ENCODE data around the gene DBP. TPM values are rescaled to one million over a fixed set of nuclear protein-coding genes. Genes with fewer than 3 reads are reported as not detected.
A peak's percentile ranks its signal among the peaks of the same experiment; 100 is the strongest.

Gene DBP
- total and polyA plus RNA-seq, 10 of the 15 experiments (the other 5 are each of a cell fraction or from before 2014, with no cell fraction given): 2.0 to 10.6 (median 6.9) TPM

GRCh38 chr19:48596237-48596636 lies 40.9 kb downstream of the DBP start:
- FAIRE-seq (no peak), DNase-seq (ENCODE audit: low read depth, low spot score) (no peak), ATAC-seq (no peak)
- Histone ChIP-seq H2AFZ (ENCODE audit: control insufficient read depth, low read depth, low read length) (no peak overlapping the region), H4K20me1 (ENCODE audit: control insufficient read depth, insufficient read depth) (no peaks in the 10 kb centered on the region), H3K36me3 (ENCODE audit: control insufficient read depth in 2 of 2, insufficient read depth in 2 of 2, low read length in 1 of 2) (no peaks in the 10 kb centered on the region), H3K27me3 (replicated peaks in 1 of 2; ENCODE audit: control insufficient read depth in 2 of 2, insufficient read depth in 2 of 2, low read length in 1 of 2) (peaks cover 0 to 2% of the 10 kb centered on the region in 2 experiments; a peak in 1 of 4 replicates), H3K79me2 (ENCODE audit: control insufficient read depth, insufficient read depth, low read length) (no peaks in the 10 kb centered on the region; the same call in 1 of the 2 replicates), H3K4me1 (ENCODE audit: control insufficient read depth, insufficient read depth, low read length) (peaks cover 6% of the 10 kb centered on the region; the same call in 1 of the 2 replicates), H3K9me3 (replicated peaks; ENCODE audit: control insufficient read depth, insufficient read depth, low read length) (no peaks in the 10 kb centered on the region), H3K4me2 (ENCODE audit: control insufficient read depth, insufficient read depth) (peak overlapping the region; percentile 69), H3K27ac (ENCODE audit: control insufficient read depth, insufficient read depth) (no peak overlapping the region), H3K4me3 (no peak overlapping the region), H3K9ac (ENCODE audit: control insufficient read depth, insufficient read depth, low read length) (no peak overlapping the region)
- TF ChIP-seq NR2F1 (conservative IDR thresholded peaks at IDR 0.05): peak; percentile 92
- no peak for TF ChIP-seq IRF5 (IDR thresholded peaks at IDR 0.05; ENCODE audit: borderline replicate concordance)
- TF ChIP-seq IKZF1 (conservative IDR thresholded peaks at IDR 0.05): no peak
- TF ChIP-seq NR2C1 (IDR thresholded peaks at IDR 0.05): peak; percentile 88
- BruUV-seq (replicated peaks): no TSS peak
- ChIA-PET SMC1A (ENCODE audit: uncharacterized antibody, unreplicated experiment) (interaction anchor here (2.0 kb wide), 1 partner anchor 13 kb away, joined by 6 read pairs; no protein-coding TSS in a partner anchor), CTCF (interaction anchor here (1.2 kb wide), 1 partner anchor 12 kb away, joined by 6 read pairs; no protein-coding TSS in a partner anchor), RAD21 (ENCODE audit: unreplicated experiment) (no interaction called here), POLR2A (interaction anchor here (0.6 kb wide), 1 partner anchor 15 kb away, joined by 3 read pairs; no protein-coding TSS in a partner anchor)
- 84% methylated on average over 3 of the region's 4 CpGs for WGBS (ENCODE audit: insufficient coverage, insufficient replicate concordance, low lambda C conversion rate, missing lambda C conversion rate)
- in situ Hi-C loops (cut with MboI) (no loop called here), intact Hi-C loops (cut with micrococcal nuclease; ENCODE audit: unreplicated experiment) (no loop called here)

GRCh38 chr19:48595833-48596232 lies 41.3 kb downstream of the DBP start:
- WGBS (ENCODE audit: insufficient coverage, insufficient replicate concordance, low lambda C conversion rate, missing lambda C conversion rate): 53% methylated on average over 6 of the region's 6 CpGs
- no peak overlapping the region for H3K4me3 ChIP-seq
- H3K4me1 ChIP-seq (ENCODE audit: control insufficient read depth, insufficient read depth, low read length): peaks cover 6% of the 10 kb centered on the region; the same call in 1 of the 2 replicates
- no peaks in the 10 kb centered on the region for H4K20me1 ChIP-seq (ENCODE audit: control insufficient read depth, insufficient read depth)
- intact Hi-C loops (cut with micrococcal nuclease; ENCODE audit: unreplicated experiment) (no loop called here), in situ Hi-C loops (cut with MboI) (no loop called here)
- SMC1A ChIA-PET (ENCODE audit: uncharacterized antibody, unreplicated experiment): interaction anchor here (1.4 to 2.0 kb wide), 2 partner anchors 11 to 13 kb away, joined by 6 read pairs; no protein-coding TSS in a partner anchor
- no peak overlapping the region for H3K27ac ChIP-seq (ENCODE audit: control insufficient read depth, insufficient read depth)
- FAIRE-seq (no peak), ATAC-seq (no peak), DNase-seq (ENCODE audit: low read depth, low spot score) (no peak)
- H3K36me3 ChIP-seq (ENCODE audit: control insufficient read depth in 2 of 2, insufficient read depth in 2 of 2, low read length in 1 of 2): no peaks in the 10 kb centered on the region
- no peak overlapping the region for H2AFZ ChIP-seq (ENCODE audit: control insufficient read depth, low read depth, low read length)
- POLR2A ChIA-PET: no interaction called here
- no peak overlapping the region for H3K9ac ChIP-seq (ENCODE audit: control insufficient read depth, insufficient read depth, low read length)
- H3K27me3 ChIP-seq (replicated peaks in 1 of 2; ENCODE audit: control insufficient read depth in 2 of 2, insufficient read depth in 2 of 2, low read length in 1 of 2): peaks cover 0 to 2% of the 10 kb centered on the region in 2 experiments; a peak in 1 of 4 replicates
- H3K79me2 ChIP-seq (ENCODE audit: control insufficient read depth, insufficient read depth, low read length): no peaks in the 10 kb centered on the region; the same call in 1 of the 2 replicates
- no peaks in the 10 kb centered on the region for H3K9me3 ChIP-seq (replicated peaks; ENCODE audit: control insufficient read depth, insufficient read depth, low read length)
- BruUV-seq (replicated peaks): no TSS peak
- H3K4me2 ChIP-seq (ENCODE audit: control insufficient read depth, insufficient read depth): no peak overlapping the region
- no peak for TF ChIP-seq CUX1 (IDR thresholded peaks at IDR 0.05; ENCODE audit: insufficient replicate concordance, low read depth, low read length)
- TF ChIP-seq RB1 (IDR thresholded peaks at IDR 0.05; ENCODE audit: borderline replicate concordance): no peak
- TF ChIP-seq CHD2 (IDR thresholded peaks at IDR 0.05; ENCODE audit: borderline replicate concordance, low read depth, low read length): no peak
- TF ChIP-seq ZNF622 (IDR thresholded peaks at IDR 0.05): no peak
- no peak for TF ChIP-seq YBX1 (IDR thresholded peaks at IDR 0.05)
- TF ChIP-seq SMAD1 (IDR thresholded peaks at IDR 0.05; ENCODE audit: low read depth, partially characterized antibody): no peak
- no peak for TF ChIP-seq YY1 (IDR thresholded peaks at IDR 0.05; ENCODE audit: low read depth, low read length)
- TF ChIP-seq ZNF384 (IDR thresholded peaks at IDR 0.05; ENCODE audit: borderline replicate concordance, low read depth, low read length): no peak
- CTCF ChIA-PET: interaction anchor here (0.8 to 1.7 kb wide), 4 partner anchors 11 to 88 kb away, joined by 3 to 9 read pairs (median 4); no protein-coding TSS in a partner anchor
- RAD21 ChIA-PET (ENCODE audit: unreplicated experiment): no interaction called here
